G401.6 (cell line): ENCODE data around the gene SLC12A7.
"Not testable (repeated sequence)": the region's sequence is repeated elsewhere in the genome, so short reads cannot be mapped to it uniquely, and the experiment has no call there.

Experiments used
- FAIRE-seq: peaks from 2 replicates; lab custom pipeline; 2012; peaks lifted over from hg19 to GRCh38; lab: Jason Lieb, UNC

SLC12A7 gene

GRCh38 chr5:1005249-1005851, 106.5 kb downstream of the SLC12A7 start:
- no peak for FAIRE-seq

DNA sequence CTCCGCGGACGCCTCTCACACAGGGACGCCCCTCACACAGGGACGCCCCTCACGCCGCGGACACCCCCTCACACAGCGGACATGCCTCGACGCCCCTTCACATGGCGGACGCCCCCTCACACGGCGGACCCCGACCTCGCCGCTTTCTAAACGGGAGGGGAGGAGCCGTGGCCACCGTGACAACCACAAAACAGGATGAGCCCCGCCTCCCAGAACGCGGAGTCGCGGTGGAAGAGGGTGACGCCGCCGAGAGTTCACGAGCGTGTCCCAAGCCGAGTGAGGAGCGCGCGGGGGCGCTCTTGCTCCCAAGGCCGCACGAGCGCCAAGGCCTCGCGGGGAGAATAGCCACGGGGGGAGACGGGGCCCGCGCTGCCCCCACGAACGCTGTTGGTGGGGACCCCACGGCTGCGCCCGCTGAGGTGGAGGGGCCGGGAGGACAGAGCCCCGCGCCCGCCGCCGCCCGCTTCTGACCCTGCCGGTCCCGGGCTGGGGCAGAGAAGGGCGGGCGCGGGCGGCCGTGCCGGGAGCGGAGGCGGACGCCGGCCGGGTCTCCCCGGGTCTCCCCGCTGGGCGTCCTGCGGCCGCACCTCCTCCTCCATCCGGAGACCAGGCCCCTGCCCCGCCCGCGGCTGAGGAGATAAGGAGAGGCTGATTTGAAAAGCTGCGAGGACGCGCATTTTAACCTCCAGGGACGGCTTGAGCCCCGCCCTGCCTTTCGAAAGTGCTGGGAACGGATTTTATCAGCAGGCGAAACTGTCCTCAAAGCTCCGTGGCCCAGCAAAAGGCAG, 107.2 kb downstream of the SLC12A7 start:
- FAIRE-seq, result no peak

GRCh38 chr5:1003296-1003937, 108.4 kb downstream of the SLC12A7 start:
- FAIRE-seq, result no peak

GRCh38 chr5:1002836-1003235, 109.0 kb downstream of the SLC12A7 start:
- FAIRE-seq, result no peak

DNA sequence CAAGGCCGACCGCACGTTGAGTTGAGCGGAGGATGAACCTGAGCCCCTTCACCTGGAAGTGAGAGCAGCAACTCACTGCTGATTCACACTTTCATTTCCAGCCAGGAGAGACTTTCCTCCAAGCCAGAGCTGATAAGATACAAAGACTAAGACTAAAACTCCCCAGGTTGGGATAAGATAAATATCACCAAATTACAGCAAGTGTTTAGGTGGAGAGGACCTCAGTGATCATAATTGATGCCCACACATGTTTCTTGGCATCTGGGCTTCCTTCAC, 109.7 kb downstream of the SLC12A7 start:
- no peak for FAIRE-seq

DNA sequence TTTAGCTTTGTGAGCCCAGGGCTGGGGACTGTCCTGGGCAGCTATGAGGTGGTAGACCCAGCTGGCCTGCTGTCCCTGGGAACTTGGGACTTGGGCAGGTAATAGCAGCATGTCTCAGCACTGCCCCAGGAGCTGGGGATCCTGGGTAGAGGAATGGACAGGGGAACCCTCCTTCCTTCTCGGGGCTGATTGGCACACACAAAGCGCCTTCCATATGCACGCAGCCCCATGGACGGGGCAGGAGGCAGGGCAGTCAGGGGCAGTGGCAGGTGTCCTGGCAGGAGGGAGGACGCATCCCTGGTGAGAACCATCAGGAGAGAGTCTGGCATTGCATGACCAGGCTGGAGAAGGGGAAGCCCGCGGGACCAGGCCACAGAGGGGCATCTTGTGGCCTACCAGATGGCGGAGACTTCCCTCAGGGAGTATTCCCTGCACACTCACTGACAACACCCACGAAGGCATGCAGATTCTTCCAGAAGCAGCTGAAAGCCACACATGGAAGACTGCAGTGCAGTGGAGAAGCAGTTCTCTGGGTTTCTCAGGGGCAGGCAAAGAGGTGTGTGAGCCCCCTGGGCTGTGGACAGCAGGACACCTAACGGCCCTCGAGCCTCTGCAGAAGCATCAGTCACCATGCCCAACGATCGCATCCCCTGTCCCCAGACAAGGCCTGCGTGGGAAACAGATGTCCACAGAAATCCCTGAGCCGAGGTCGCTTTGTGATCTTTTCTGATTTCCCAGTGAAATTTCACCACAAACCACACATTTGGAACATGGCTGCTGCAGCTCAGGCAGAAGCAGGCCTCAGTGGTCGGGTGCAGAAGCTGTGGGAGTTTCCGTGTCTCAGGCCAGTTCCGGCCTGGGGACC, 110.2 kb downstream of the SLC12A7 start:
- no peak for FAIRE-seq

- FAIRE-seq, result not testable (repeated sequence)
Observed at GRCh38 chr5:1000831-1001230, 111.0 kb downstream of the SLC12A7 start.
